WTC11 (cell line): ENCODE measurements around the gene COPS6. TPM values are rescaled to one million over a fixed set of nuclear protein-coding genes. Genes with fewer than 3 reads are reported as not detected.
A peak's percentile ranks its signal among the peaks of the same experiment; 100 is the strongest.

Experiments used
- CREM ChIP-seq: sonication (generic); formaldehyde crosslinking; IDR thresholded peaks from 2 replicates; pipeline ENCODE4 v1.8.1; 2022; ENCODE audit warnings: mild to moderate bottlenecking, missing genetic modification reagents, moderate library complexity
- ELF4 ChIP-seq: sonication (generic); formaldehyde crosslinking; IDR thresholded peaks from 2 replicates; pipeline ENCODE4 v1.8.1; 2022; ENCODE audit warnings: low read depth, mild to moderate bottlenecking, moderate library complexity, missing genetic modification reagents
- FOXK1 ChIP-seq: sonication (generic); formaldehyde crosslinking; IDR thresholded peaks from 2 replicates; pipeline ENCODE4 v1.8.0; 2022; ENCODE audit warnings: mild to moderate bottlenecking, moderate library complexity, missing genetic modification reagents
- HMGA2 ChIP-seq: fragments of 250-450 bp; sonication (Bioruptor Pico); IDR thresholded peaks from 2 replicates; pipeline ENCODE4 v1.4.0; 2021; ENCODE audit warnings: mild to moderate bottlenecking, moderate library complexity
- IRF2 ChIP-seq: sonication (generic); formaldehyde crosslinking; IDR thresholded peaks from 2 replicates; pipeline ENCODE4 v1.8.0; 2022; ENCODE audit warnings: low read depth, missing genetic modification reagents, borderline replicate concordance
- NFATC4 ChIP-seq: fragments of 250-450 bp; sonication (Bioruptor Pico); IDR thresholded peaks from 2 replicates; pipeline ENCODE4 v1.9.0; 2021; ENCODE audit warnings: mild to moderate bottlenecking
- NFYB ChIP-seq: sonication (generic); formaldehyde crosslinking; conservative IDR thresholded peaks from 2 replicates; pipeline ENCODE4 v1.8.0; 2022; ENCODE audit warnings: low read depth, missing genetic modification reagents
- OVOL2 ChIP-seq: fragments of 250-450 bp; sonication (Bioruptor Pico); IDR thresholded peaks from 2 replicates; pipeline ENCODE4 v1.9.0; 2021; ENCODE audit warnings: mild to moderate bottlenecking, borderline replicate concordance
- RELA ChIP-seq: sonication (generic); formaldehyde crosslinking; IDR thresholded peaks from 2 replicates; pipeline ENCODE4 v1.8.1; 2022; ENCODE audit warnings: missing genetic modification reagents, mild to moderate bottlenecking, borderline replicate concordance
- RORB ChIP-seq: fragments of 250-450 bp; sonication (Bioruptor Pico); IDR thresholded peaks from 2 replicates; pipeline ENCODE4 v1.9.0; 2021; ENCODE audit warnings: mild to moderate bottlenecking
- TCF7 ChIP-seq: sonication (generic); formaldehyde crosslinking; IDR thresholded peaks from 2 replicates; pipeline ENCODE4 v1.8.0; 2022; ENCODE audit warnings: mild to moderate bottlenecking, low read depth, missing genetic modification reagents, moderate library complexity
- TP53 ChIP-seq: sonication (generic); formaldehyde crosslinking; IDR thresholded peaks from 2 replicates; pipeline ENCODE4 v1.8.1; 2023; ENCODE audit warnings: mild to moderate bottlenecking, missing genetic modification reagents
- ZNF317 ChIP-seq: sonication (generic); formaldehyde crosslinking; IDR thresholded peaks from 2 replicates; pipeline ENCODE4 v1.8.1; 2023; ENCODE audit warnings: low read depth, mild to moderate bottlenecking, moderate library complexity, missing genetic modification reagents, borderline replicate concordance
- total RNA-seq: library from RNA; stranded (reverse); gene quantifications from 3 replicates; pipeline ENCODE4 v1.2.3, GENCODE V29; 2021
- TF ChIP-seq, protein P1 (sequence below): fragments of 250-450 bp; sonication (Bioruptor Pico); conservative IDR thresholded peaks from 2 replicates; pipeline ENCODE4 v1.9.0; 2021; ENCODE audit warnings: mild to moderate bottlenecking
- TF ChIP-seq, protein P2 (sequence below): sonication (generic); formaldehyde crosslinking; IDR thresholded peaks from 2 replicates; pipeline ENCODE4 v1.8.0; 2023; ENCODE audit warnings: missing genetic modification reagents
- TF ChIP-seq, protein P3 (sequence below): sonication (generic); formaldehyde crosslinking; IDR thresholded peaks from 2 replicates; pipeline ENCODE4 v1.8.1; 2023; ENCODE audit warnings: mild to moderate bottlenecking, missing genetic modification reagents
- TF ChIP-seq, protein P4 (sequence below): fragments of 250-450 bp; sonication (Bioruptor Pico); IDR thresholded peaks from 2 replicates; pipeline ENCODE4 v1.9.0; 2021; ENCODE audit warnings: mild to moderate bottlenecking
- TF ChIP-seq, protein P5 (sequence below): fragments of 250-450 bp; sonication (Bioruptor Pico); IDR thresholded peaks from 2 replicates; pipeline ENCODE4 v2.1.2; 2022; ENCODE audit warnings: mild to moderate bottlenecking, moderate library complexity
- TF ChIP-seq, protein P6 (sequence below): fragments of 250-450 bp; sonication (Bioruptor Pico); IDR thresholded peaks from 2 replicates; pipeline ENCODE4 v1.9.0; 2021; ENCODE audit warnings: moderate library complexity, mild to moderate bottlenecking, inconsistent platforms, borderline replicate concordance
- TF ChIP-seq, protein P7 (sequence below): sonication (generic); formaldehyde crosslinking; IDR thresholded peaks from 2 replicates; pipeline ENCODE4 v1.8.1; 2022; ENCODE audit warnings: low read depth, mild to moderate bottlenecking, moderate library complexity, missing genetic modification reagents, borderline replicate concordance
- TF ChIP-seq, protein P8 (sequence below): sonication (generic); formaldehyde crosslinking; IDR thresholded peaks from 2 replicates; pipeline ENCODE4 v1.8.0; 2022; ENCODE audit warnings: missing genetic modification reagents
- TF ChIP-seq, protein P9 (sequence below): sonication (generic); formaldehyde crosslinking; IDR thresholded peaks from 2 replicates; pipeline ENCODE4 v1.8.1; 2023; ENCODE audit warnings: mild to moderate bottlenecking, missing genetic modification reagents, moderate library complexity

Gene COPS6
- total RNA-seq, 1 experiment from 2014 or later: 118 TPM

DNA sequence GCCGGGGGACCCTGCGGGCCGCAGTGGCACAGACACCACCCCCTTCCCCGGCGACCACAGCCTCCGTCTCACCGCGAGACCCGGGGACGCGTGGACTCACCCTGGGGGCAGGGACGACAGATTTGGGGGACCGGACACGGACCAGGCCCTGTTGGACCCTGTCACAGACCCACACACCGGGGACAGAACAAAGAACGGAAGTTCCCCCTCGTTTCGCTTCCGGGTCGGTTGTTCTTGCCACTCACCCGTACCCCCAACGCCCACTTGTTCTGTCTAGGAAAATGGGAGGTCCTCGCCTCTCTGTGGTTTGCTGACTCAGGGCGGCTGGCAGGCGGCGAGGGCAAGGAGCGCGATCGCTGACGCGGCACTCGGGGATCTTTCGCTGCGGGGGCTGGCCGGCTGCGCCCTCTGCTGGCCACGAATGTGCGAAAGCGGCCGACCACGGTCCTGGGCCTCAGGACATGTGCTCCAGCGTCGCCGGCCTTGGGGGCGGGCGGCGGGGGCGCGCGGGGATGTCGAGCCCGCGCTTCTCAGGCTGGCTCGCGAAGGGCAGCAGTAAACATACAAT, 7.2 kb upstream of the COPS6 start, which contains the start of gene ZNF3 (continued):
- TF ChIP-seq FOXK1 (peak; percentile 97), NFYB (CRISPR knock-in tag) (no peak), OVOL2 (CRISPR knock-in tag) (no peak), RORB (CRISPR knock-in tag) (no peak), NFATC4 (no peak), ELF4 (CRISPR knock-in tag) (no peak), TP53 (no peak), RELA (CRISPR knock-in tag) (0 out of 2 replicates have a peak, but pooled peaks have one; percentile 41), IRF2 (CRISPR knock-in tag) (no peak), HMGA2 (CRISPR knock-in tag) (no peak), ZNF317 (no peak), CREM (CRISPR knock-in tag) (peak; percentile 75), TCF7 (no peak)
- TF ChIP-seq, protein P1, sequence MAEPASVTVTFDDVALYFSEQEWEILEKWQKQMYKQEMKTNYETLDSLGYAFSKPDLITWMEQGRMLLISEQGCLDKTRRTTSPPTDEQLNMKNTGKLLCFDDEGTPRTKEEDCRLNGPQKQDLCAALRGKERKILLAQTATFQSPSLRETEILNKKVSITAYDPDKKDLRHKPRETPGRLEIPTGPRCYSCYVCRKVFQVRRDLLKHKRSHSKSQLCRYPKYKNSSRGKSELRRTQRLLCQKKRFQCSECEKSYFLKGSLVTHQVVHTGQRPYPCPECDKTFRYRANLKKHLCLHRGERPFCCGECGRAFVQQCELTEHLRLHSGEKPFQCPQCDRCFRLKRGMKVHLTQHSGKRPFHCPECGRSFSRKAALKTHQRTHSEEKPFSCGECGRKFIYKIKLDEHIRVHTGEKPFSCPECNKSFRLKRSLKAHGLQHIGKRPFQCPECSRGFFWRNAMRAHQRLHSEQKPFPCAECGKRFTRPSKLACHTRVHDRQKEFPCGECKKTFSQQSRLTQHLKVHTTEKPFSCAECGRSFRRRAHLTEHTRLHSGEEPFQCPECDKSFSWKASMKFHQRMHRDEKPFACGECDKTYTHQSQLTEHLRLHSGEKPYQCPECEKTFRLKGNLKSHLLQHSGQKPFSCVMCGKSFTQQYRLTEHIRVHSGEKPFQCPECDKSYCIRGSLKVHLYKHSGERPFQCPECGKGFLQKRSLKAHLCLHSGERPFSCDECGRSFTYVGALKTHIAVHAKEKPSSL (CRISPR knock-in tag): no peak
- TF ChIP-seq, protein P2, sequence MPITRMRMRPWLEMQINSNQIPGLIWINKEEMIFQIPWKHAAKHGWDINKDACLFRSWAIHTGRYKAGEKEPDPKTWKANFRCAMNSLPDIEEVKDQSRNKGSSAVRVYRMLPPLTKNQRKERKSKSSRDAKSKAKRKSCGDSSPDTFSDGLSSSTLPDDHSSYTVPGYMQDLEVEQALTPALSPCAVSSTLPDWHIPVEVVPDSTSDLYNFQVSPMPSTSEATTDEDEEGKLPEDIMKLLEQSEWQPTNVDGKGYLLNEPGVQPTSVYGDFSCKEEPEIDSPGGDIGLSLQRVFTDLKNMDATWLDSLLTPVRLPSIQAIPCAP (CRISPR knock-in tag): 0 out of 2 replicates have a peak, but pooled peaks have one; percentile 38
- TF ChIP-seq, protein P3, sequence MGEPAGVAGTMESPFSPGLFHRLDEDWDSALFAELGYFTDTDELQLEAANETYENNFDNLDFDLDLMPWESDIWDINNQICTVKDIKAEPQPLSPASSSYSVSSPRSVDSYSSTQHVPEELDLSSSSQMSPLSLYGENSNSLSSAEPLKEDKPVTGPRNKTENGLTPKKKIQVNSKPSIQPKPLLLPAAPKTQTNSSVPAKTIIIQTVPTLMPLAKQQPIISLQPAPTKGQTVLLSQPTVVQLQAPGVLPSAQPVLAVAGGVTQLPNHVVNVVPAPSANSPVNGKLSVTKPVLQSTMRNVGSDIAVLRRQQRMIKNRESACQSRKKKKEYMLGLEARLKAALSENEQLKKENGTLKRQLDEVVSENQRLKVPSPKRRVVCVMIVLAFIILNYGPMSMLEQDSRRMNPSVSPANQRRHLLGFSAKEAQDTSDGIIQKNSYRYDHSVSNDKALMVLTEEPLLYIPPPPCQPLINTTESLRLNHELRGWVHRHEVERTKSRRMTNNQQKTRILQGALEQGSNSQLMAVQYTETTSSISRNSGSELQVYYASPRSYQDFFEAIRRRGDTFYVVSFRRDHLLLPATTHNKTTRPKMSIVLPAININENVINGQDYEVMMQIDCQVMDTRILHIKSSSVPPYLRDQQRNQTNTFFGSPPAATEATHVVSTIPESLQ: no peak
- TF ChIP-seq, protein P4, sequence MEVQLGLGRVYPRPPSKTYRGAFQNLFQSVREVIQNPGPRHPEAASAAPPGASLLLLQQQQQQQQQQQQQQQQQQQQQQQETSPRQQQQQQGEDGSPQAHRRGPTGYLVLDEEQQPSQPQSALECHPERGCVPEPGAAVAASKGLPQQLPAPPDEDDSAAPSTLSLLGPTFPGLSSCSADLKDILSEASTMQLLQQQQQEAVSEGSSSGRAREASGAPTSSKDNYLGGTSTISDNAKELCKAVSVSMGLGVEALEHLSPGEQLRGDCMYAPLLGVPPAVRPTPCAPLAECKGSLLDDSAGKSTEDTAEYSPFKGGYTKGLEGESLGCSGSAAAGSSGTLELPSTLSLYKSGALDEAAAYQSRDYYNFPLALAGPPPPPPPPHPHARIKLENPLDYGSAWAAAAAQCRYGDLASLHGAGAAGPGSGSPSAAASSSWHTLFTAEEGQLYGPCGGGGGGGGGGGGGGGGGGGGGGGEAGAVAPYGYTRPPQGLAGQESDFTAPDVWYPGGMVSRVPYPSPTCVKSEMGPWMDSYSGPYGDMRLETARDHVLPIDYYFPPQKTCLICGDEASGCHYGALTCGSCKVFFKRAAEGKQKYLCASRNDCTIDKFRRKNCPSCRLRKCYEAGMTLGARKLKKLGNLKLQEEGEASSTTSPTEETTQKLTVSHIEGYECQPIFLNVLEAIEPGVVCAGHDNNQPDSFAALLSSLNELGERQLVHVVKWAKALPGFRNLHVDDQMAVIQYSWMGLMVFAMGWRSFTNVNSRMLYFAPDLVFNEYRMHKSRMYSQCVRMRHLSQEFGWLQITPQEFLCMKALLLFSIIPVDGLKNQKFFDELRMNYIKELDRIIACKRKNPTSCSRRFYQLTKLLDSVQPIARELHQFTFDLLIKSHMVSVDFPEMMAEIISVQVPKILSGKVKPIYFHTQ: no peak
- TF ChIP-seq, protein P5, sequence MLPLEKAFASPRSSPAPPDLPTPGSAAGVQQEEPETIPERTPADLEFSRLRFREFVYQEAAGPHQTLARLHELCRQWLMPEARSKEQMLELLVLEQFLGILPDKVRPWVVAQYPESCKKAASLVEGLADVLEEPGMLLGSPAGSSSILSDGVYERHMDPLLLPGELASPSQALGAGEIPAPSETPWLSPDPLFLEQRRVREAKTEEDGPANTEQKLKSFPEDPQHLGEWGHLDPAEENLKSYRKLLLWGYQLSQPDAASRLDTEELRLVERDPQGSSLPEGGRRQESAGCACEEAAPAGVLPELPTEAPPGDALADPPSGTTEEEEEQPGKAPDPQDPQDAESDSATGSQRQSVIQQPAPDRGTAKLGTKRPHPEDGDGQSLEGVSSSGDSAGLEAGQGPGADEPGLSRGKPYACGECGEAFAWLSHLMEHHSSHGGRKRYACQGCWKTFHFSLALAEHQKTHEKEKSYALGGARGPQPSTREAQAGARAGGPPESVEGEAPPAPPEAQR (CRISPR knock-in tag): no peak
- TF ChIP-seq, protein P6, sequence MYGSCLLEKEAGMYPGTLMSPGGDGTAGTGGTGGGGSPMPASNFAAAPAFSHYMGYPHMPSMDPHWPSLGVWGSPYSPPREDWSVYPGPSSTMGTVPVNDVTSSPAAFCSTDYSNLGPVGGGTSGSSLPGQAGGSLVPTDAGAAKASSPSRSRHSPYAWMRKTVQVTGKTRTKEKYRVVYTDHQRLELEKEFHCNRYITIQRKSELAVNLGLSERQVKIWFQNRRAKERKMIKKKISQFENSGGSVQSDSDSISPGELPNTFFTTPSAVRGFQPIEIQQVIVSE (CRISPR knock-in tag): no peak
- TF ChIP-seq, protein P7, sequence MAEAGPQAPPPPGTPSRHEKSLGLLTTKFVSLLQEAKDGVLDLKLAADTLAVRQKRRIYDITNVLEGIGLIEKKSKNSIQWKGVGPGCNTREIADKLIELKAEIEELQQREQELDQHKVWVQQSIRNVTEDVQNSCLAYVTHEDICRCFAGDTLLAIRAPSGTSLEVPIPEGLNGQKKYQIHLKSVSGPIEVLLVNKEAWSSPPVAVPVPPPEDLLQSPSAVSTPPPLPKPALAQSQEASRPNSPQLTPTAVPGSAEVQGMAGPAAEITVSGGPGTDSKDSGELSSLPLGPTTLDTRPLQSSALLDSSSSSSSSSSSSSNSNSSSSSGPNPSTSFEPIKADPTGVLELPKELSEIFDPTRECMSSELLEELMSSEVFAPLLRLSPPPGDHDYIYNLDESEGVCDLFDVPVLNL (CRISPR knock-in tag): no peak
- TF ChIP-seq, protein P8, sequence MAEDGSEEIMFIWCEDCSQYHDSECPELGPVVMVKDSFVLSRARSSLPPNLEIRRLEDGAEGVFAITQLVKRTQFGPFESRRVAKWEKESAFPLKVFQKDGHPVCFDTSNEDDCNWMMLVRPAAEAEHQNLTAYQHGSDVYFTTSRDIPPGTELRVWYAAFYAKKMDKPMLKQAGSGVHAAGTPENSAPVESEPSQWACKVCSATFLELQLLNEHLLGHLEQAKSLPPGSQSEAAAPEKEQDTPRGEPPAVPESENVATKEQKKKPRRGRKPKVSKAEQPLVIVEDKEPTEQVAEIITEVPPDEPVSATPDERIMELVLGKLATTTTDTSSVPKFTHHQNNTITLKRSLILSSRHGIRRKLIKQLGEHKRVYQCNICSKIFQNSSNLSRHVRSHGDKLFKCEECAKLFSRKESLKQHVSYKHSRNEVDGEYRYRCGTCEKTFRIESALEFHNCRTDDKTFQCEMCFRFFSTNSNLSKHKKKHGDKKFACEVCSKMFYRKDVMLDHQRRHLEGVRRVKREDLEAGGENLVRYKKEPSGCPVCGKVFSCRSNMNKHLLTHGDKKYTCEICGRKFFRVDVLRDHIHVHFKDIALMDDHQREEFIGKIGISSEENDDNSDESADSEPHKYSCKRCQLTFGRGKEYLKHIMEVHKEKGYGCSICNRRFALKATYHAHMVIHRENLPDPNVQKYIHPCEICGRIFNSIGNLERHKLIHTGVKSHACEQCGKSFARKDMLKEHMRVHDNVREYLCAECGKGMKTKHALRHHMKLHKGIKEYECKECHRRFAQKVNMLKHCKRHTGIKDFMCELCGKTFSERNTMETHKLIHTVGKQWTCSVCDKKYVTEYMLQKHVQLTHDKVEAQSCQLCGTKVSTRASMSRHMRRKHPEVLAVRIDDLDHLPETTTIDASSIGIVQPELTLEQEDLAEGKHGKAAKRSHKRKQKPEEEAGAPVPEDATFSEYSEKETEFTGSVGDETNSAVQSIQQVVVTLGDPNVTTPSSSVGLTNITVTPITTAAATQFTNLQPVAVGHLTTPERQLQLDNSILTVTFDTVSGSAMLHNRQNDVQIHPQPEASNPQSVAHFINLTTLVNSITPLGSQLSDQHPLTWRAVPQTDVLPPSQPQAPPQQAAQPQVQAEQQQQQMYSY: no peak
- TF ChIP-seq, protein P9, sequence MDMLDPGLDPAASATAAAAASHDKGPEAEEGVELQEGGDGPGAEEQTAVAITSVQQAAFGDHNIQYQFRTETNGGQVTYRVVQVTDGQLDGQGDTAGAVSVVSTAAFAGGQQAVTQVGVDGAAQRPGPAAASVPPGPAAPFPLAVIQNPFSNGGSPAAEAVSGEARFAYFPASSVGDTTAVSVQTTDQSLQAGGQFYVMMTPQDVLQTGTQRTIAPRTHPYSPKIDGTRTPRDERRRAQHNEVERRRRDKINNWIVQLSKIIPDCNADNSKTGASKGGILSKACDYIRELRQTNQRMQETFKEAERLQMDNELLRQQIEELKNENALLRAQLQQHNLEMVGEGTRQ (CRISPR knock-in tag): peak; percentile 46; the same call in 1 of the 2 replicates
